ES-I3 (cell line): ENCODE data around the gene RFNG.

Experiments
- H3K36me3 ChIP-seq: 2 replicates; pipeline ENCODE4 v1.6.1; 2013; ENCODE audit warnings: mild to moderate bottlenecking, low read length, control low read depth, moderate library complexity; ENCODE audit not compliant: insufficient read depth
- H3K4me1 ChIP-seq: 2 replicates; pipeline ENCODE4 v1.6.1; 2013; ENCODE audit warnings: mild to moderate bottlenecking, control low read depth, low read length; ENCODE audit not compliant: insufficient read depth
- H3K9ac ChIP-seq: 2 replicates; pipeline ENCODE4 v1.6.1; 2013; ENCODE audit warnings: low read depth, mild to moderate bottlenecking, low read length, moderate library complexity
- H3K9me3 ChIP-seq: 2 replicates; pipeline ENCODE4 v1.6.1; 2013; ENCODE audit warnings: mild to moderate bottlenecking, low read length, moderate library complexity; ENCODE audit not compliant: control insufficient read depth, insufficient read depth

Gene RFNG

GRCh38 chr17:82051776-82052637, at the start of gene RFNG, which contains the start of gene GPS1:
Gene RFNG, minus strand, starts transcription at chr17:82051811. Its CDS starts 45 bp downstream, at chr17:82051766.
Gene GPS1, plus strand, starts transcription at chr17:82051898. Its CDS starts 34 bp downstream, at chr17:82051932.
- H3K9ac ChIP-seq: peak within 1 kb of the TSS; percentile 64
- peaks cover 5% of the 10 kb centered on the region for H3K36me3 ChIP-seq
- H3K9me3 ChIP-seq: no peaks in the 10 kb centered on the region
- H3K4me1 ChIP-seq: no peaks in the 10 kb centered on the region; the same call in 1 of the 2 replicates

GRCh38 chr17:82101301-82101715, 49.7 kb upstream of the RFNG start:
- H3K9me3 ChIP-seq: no peaks in the 10 kb centered on the region
- H3K36me3 ChIP-seq: no peaks in the 10 kb centered on the region
- H3K4me1 ChIP-seq: peaks cover 29% of the 10 kb centered on the region; the same call in 1 of the 2 replicates
- H3K9ac ChIP-seq: no peak overlapping the region

DNA sequence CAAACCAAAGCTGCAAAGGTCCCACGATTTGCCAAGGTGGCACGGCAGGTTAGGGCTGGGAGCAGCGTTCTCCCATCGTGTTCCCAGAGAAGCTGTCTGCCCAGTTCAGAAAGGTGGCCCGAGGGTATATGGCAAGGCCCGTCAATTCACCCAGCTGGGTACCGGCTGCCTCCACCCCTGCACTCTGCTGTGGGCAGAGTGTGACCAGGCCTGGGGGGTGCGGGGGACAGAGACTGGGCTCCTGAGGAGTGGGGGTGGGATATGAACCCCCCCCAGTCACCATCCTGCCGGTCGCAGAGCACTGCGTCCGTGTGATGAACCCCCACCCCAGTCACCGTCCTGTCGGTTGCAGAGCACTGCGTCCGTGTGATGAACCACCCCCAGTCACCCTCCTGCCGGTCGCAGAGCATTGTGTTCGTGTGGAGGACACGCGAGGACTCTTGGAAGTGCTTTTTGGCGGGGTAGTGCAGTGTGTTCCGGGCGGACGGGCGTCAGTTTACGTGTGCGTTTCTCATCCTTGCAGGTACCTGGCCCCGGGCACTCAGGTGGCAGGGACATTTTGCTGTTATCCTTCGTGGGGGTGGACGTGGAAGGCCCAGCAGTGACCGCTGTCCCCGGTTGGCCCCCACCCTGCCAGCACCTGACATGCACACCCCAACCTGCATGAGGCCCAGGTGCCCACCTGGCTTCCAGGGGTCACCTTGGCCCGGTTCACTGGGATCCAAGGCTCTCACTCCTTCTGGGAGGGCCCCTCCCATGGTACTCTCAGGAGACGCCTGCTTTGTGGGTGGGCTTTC, 49.1 kb upstream of the RFNG start:
- H3K4me1 ChIP-seq: peaks cover 23% of the 10 kb centered on the region; the same call in 1 of the 2 replicates
- no peak overlapping the region for H3K9ac ChIP-seq
- 0 out of 2 replicates have a peak, but pooled peaks cover 4% of the 10 kb centered on the region for H3K36me3 ChIP-seq
- H3K9me3 ChIP-seq: no peaks in the 10 kb centered on the region

DNA sequence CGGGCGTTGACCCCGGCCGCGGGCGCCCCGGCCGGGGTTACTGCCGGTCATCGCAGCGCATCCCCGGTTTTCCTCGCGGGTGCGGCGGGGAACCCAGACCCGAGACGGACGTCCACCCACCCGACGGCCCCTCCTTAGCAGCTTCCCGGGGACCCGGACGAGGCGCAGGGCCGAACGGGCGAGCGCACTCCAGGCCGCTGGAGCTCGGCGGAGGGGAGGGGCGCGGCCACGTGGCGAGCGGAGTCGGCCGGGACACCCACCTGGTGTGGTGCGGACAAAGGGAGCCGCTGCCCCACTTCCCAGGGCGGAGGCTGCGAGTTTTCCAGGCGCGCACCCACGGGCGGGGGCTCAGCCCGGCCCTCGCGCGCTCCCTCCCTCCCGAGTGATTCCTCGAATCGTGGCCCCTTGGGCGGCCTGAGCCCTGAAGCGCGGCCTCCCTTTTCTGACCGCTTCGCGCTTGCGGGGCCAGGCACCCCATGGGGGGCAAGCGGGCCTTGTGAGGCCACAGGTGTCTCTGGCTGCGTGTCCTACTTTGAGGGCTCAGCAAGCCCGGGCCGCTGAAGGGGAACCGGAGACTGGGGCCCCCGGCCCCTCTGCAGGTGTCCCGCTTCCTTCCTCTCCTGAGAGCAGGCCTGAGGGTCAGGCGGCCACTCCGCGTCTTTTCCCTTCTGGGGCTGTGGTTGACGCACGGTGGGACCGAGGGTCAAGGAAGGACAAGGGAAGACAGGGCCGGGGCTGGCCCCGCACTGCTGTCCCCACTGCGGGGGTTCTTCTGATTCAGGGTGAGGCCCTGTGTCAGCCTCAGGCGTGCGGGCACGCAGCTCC, 47.5 kb upstream of the RFNG start:
- H3K9me3 ChIP-seq: no peaks in the 10 kb centered on the region
- H3K4me1 ChIP-seq: peaks cover 18% of the 10 kb centered on the region; the same call in 1 of the 2 replicates
- peak overlapping the region; percentile 76 for H3K9ac ChIP-seq
- H3K36me3 ChIP-seq: peaks cover 4% of the 10 kb centered on the region; the same call in 1 of the 2 replicates

- H3K4me1 ChIP-seq: peaks cover 10% of the 10 kb centered on the region; the same call in 1 of the 2 replicates
- H3K9ac ChIP-seq: peak within 1 kb of the TSS; percentile 89
- no peaks in the 10 kb centered on the region for H3K9me3 ChIP-seq
- H3K36me3 ChIP-seq: peaks cover 4% of the 10 kb centered on the region; the same call in 1 of the 2 replicates
Observed at GRCh38 chr17:82098169-82098938, 46.7 kb upstream of the RFNG start, which contains the start of gene FASN. Gene FASN, minus strand, starts transcription at chr17:82098236. Its CDS starts 1,791 bp downstream, at chr17:82096445.

GRCh38 chr17:82097919-82098168, 46.2 kb upstream of the RFNG start:
- peaks cover 10% of the 10 kb centered on the region; the same call in 1 of the 2 replicates for H3K4me1 ChIP-seq
- H3K9ac ChIP-seq: peak overlapping the region; percentile 89
- H3K36me3 ChIP-seq: peaks cover 4% of the 10 kb centered on the region; the same call in 1 of the 2 replicates
- H3K9me3 ChIP-seq: no peaks in the 10 kb centered on the region

DNA sequence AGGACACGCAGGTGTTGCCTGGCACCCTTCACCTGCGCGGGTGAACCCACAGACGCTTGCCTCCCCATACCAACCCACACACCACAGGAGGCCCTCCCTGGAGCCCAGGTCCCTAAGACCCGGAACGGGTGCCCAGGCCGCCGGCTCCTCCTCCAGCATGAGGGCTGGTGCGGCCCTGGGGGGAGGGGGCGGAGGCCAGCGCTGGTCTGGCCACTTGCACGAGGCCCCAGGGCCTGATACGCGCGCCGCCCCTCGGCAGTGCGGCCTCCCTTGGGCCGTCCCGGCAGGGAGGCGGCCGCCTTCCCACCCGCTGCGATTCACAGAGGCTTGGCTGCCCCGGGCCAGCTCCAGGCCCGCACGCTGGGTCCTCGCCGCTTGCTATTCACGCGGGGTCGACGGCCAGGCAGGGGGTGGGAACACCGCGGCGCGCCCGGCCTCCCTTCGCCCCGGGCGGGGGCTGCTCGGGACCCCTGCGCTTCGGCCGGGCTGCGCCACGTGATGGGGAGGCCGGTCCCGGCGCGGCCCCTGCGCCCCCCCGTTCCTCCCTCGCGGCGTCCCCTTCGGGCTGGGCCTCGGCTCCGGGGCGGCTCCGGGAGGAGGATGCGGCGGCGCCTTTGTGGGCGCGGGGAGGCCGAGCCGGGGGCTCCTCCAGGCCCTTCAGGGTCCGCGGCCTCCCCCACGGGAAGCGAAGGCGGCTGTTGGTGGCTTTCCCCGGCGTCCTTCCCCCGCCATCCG, 45.7 kb upstream of the RFNG start:
- H3K36me3 ChIP-seq: peaks cover 4% of the 10 kb centered on the region; the same call in 1 of the 2 replicates
- peak overlapping the region; percentile 89 for H3K9ac ChIP-seq
- H3K9me3 ChIP-seq: no peaks in the 10 kb centered on the region
- peaks cover 10% of the 10 kb centered on the region; the same call in 1 of the 2 replicates for H3K4me1 ChIP-seq

DNA sequence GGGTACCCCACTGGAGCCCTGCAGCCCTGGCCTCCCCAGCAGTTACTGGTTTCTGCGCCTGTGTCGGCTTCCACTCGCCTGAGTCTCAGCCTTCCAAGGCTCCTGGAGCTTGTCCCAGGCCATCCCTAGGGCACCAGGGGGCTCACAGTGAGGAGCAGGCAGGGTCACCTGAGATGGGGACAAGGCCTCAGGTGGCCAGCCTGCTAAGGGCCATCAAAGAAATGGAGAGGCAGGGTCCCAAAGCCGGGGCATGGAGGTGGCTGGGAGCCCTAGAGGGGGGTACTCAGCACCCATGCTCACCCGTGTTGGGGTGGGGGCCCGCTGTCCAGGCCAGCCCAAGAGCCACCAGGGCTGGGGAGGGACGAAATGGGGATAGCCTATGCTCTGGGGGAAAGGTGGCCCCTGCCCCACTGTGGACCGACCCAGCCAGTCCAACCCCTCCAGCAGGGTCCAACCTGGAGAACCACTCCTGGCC, 45.1 kb upstream of the RFNG start:
- H3K9me3 ChIP-seq: no peaks in the 10 kb centered on the region
- H3K9ac ChIP-seq: peak overlapping the region; percentile 89
- peaks cover 10% of the 10 kb centered on the region; the same call in 1 of the 2 replicates for H3K4me1 ChIP-seq
- peaks cover 4% of the 10 kb centered on the region for H3K36me3 ChIP-seq

DNA sequence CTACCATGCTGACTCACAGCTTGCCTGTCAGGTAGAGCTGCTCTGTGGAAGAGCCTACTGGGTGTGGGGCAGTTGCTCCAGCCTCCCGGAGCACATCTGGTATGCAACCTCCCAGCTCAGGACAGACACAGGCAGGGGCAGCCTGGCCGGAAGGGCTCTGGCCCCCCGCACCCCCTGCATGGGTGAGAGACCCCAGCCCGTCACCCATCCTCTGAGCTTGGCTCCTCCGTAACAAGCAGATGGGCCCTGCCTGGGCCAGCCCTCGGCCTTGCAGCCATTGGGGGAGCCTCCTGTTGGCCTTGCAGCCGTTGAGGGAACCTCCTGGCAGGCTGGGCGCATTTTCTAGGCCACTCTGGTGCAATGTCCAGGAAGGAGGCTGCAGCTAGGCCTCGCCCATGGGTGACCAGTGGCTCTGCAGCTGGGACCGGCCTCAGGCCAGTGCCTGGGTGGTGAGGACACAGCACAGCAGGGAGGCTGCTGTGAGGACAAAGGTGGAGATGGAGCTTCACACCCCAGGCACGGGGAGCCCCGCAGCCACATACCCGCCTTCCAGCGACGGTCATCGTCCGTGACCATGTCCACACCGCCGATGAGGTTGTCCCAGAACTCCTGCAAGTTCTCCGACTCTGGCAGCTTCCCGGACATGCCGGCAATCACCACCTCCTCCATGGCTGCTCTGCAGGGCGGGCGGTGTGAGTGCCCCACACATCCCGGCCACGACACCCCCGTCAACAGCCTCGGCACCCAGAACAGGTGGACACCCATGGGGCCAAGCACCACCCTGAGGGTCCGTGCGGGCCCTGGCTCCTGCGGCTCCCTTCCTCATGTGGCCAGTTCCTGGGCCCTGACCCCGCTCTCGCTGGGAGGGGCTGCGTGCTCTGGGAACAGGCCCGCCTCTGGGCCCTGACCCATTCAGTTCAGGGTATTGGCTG, 44.4 kb upstream of the RFNG start:
- Histone ChIP-seq H3K9me3 (no peaks in the 10 kb centered on the region), H3K36me3 (peaks cover 4% of the 10 kb centered on the region), H3K9ac (0 out of 2 replicates have a peak overlapping the region, but pooled peaks have one; percentile 89), H3K4me1 (peaks cover 10% of the 10 kb centered on the region; the same call in 1 of the 2 replicates)

GRCh38 chr17:82094931-82095776, 43.5 kb upstream of the RFNG start:
- H3K9ac ChIP-seq: no peak overlapping the region
- H3K36me3 ChIP-seq: peaks cover 8% of the 10 kb centered on the region
- peaks cover 7% of the 10 kb centered on the region; the same call in 1 of the 2 replicates for H3K4me1 ChIP-seq
- H3K9me3 ChIP-seq: no peaks in the 10 kb centered on the region
